HepG2 (cell line): ENCODE measurements around the gene CPM. TPM values are rescaled to one million over a fixed set of nuclear protein-coding genes. Genes with fewer than 3 reads are reported as not detected.

ENCODE experiments used
- CEBPG ChIP-seq: IDR thresholded peaks from 2 replicates; pipeline ENCODE4 v1.6.1; 2016
- EP300 ChIP-seq, 3 experiments: sonication (generic) in 1 of 3; formaldehyde crosslinking in 1 of 3; IDR thresholded peaks; 2 replicates each; pipeline versions ENCODE4 v1.5.1 to v1.6.1; 2011 to 2020; ENCODE audit warnings: low read depth in 2 of 3, low read length in 2 of 3, borderline replicate concordance in 1 of 3, improper control_type of control experiment in 1 of 3, mild to moderate bottlenecking in 1 of 3, missing genetic modification reagents in 1 of 3, moderate library complexity in 1 of 3
- MAFK ChIP-seq, 2 experiments: IDR thresholded peaks in 1 of 2; conservative IDR thresholded peaks in 1 of 2; 2 replicates each; pipeline ENCODE4 v1.6.1; 2011; ENCODE audit warnings: improper control_type of control experiment in 2 of 2, low read length in 2 of 2
- NCOA2 ChIP-seq: sonication (generic); formaldehyde crosslinking; IDR thresholded peaks from 2 replicates; pipeline ENCODE4 v1.8.0; 2022; ENCODE audit warnings: inconsistent platforms
- NFKB2 ChIP-seq: sonication (generic); formaldehyde crosslinking; IDR thresholded peaks from 2 replicates; pipeline ENCODE4 v1.4.0; 2020; ENCODE audit warnings: missing genetic modification reagents, borderline replicate concordance
- NONO ChIP-seq, 2 experiments: fragments of 450-650 bp in 1 of 2; sonication (generic) in 1 of 2; formaldehyde crosslinking in 1 of 2; IDR thresholded peaks in 1 of 2; conservative IDR thresholded peaks in 1 of 2; 2 replicates each; pipeline versions ENCODE4 v1.6.1 to v1.8.0; 2017 to 2022; ENCODE audit warnings: mild to moderate bottlenecking in 1 of 2, missing genetic modification reagents in 1 of 2, moderate library complexity in 1 of 2
- POLR2A ChIP-seq, 2 experiments: IDR thresholded peaks; 2 replicates each; pipeline ENCODE4 v1.6.1; 2011; ENCODE audit warnings: low read depth in 2 of 2, low read length in 2 of 2, mild to moderate bottlenecking in 1 of 2, moderate library complexity in 1 of 2; ENCODE audit not compliant: insufficient read depth in 1 of 2
- RFXANK ChIP-seq: IDR thresholded peaks from 2 replicates; pipeline ENCODE4 v1.6.1; 2016
- SIN3A ChIP-seq: IDR thresholded peaks from 2 replicates; pipeline ENCODE4 v1.6.1; 2011; ENCODE audit warnings: low read depth, mild to moderate bottlenecking, control low read depth, low read length, borderline replicate concordance
- SOX13 ChIP-seq, 3 experiments: fragments of 450-650 bp in 1 of 3; sonication (generic) in 1 of 3; formaldehyde crosslinking in 1 of 3; IDR thresholded peaks in 2 of 3; conservative IDR thresholded peaks in 1 of 3; 2 replicates each; pipeline versions ENCODE4 v1.5.0 to v1.6.1; 2016 to 2020; ENCODE audit warnings: antibody characterized with exemption in 1 of 3, mild to moderate bottlenecking in 1 of 3, missing compliant biosample characterization in 1 of 3, missing genetic modification reagents in 1 of 3, moderate library complexity in 1 of 3
- ZNF350 ChIP-seq: sonication (generic); formaldehyde crosslinking; IDR thresholded peaks from 2 replicates; pipeline ENCODE4 v1.4.0; 2020; ENCODE audit warnings: mild to moderate bottlenecking, low read depth, missing genetic modification reagents, borderline replicate concordance
- ZNF354B ChIP-seq: sonication (generic); formaldehyde crosslinking; IDR thresholded peaks from 2 replicates; pipeline ENCODE4 v1.8.0; 2022; ENCODE audit warnings: mild to moderate bottlenecking, missing genetic modification reagents
- ZNF781 ChIP-seq: sonication (generic); formaldehyde crosslinking; IDR thresholded peaks from 2 replicates; pipeline ENCODE4 v1.5.1; 2020; ENCODE audit warnings: borderline replicate concordance, mild to moderate bottlenecking, missing genetic modification reagents; ENCODE audit errors: not compliant biosample characterization
- ZNF878 ChIP-seq: sonication (generic); formaldehyde crosslinking; IDR thresholded peaks from 2 replicates; pipeline ENCODE4 v1.8.1; 2023; ENCODE audit warnings: mild to moderate bottlenecking, missing genetic modification reagents, moderate library complexity
- polyA plus RNA-seq, 8 experiments: library from polyadenylated mRNA; depleted of rRNA in 3 of 8; stranded (reverse) in 7 of 8; unstranded in 1 of 8; fragments of >200 nt; fragmentation: Illumina TruSeq in 4 of 8; extraction: Trizol in 4 of 8; gene quantifications; 2 replicates each; pipeline versions ENCODE4 v1.2.1 to v1.2.3, GENCODE V29; 2011 to 2016; ENCODE audit warnings: low read depth in 4 of 8, missing spikeins in 1 of 8, mixed read lengths in 1 of 8; ENCODE audit not compliant: insufficient read depth in 1 of 8
- total RNA-seq, 5 experiments: library from RNA; depleted of rRNA; stranded (reverse); fragments of >200 nt; fragmentation: Illumina TruSeq; extraction: Trizol; gene quantifications; 2 replicates each; pipeline ENCODE4 v1.2.3, GENCODE V29; 2016; ENCODE audit warnings: low read depth in 1 of 5
- TF ChIP-seq, protein P1 (sequence below): sonication (generic); formaldehyde crosslinking; IDR thresholded peaks from 2 replicates; pipeline ENCODE4 v1.8.1; 2023; ENCODE audit warnings: mild to moderate bottlenecking, missing genetic modification reagents
- TF ChIP-seq, protein P2 (sequence below): sonication (generic); formaldehyde crosslinking; IDR thresholded peaks from 2 replicates; pipeline ENCODE4 v1.8.0; 2022; ENCODE audit warnings: low read depth, missing genetic modification reagents
- TF ChIP-seq, protein P3 (sequence below): sonication (generic); formaldehyde crosslinking; IDR thresholded peaks from 2 replicates; pipeline ENCODE4 v1.4.0; 2020; ENCODE audit warnings: missing genetic modification reagents
- TF ChIP-seq, protein P4 (sequence below): sonication (generic); formaldehyde crosslinking; IDR thresholded peaks from 2 replicates; pipeline ENCODE4 v1.4.0; 2020; ENCODE audit warnings: missing genetic modification reagents, borderline replicate concordance
- TF ChIP-seq, protein P5 (sequence below): fragments of 450-650 bp; IDR thresholded peaks from 2 replicates; pipeline ENCODE4 v1.6.1; 2016

Gene CPM
- total and polyA plus RNA-seq, 2 of the 13 experiments (the other 11 are each of a cell fraction or from before 2014, with no cell fraction given), result not detected

DNA sequence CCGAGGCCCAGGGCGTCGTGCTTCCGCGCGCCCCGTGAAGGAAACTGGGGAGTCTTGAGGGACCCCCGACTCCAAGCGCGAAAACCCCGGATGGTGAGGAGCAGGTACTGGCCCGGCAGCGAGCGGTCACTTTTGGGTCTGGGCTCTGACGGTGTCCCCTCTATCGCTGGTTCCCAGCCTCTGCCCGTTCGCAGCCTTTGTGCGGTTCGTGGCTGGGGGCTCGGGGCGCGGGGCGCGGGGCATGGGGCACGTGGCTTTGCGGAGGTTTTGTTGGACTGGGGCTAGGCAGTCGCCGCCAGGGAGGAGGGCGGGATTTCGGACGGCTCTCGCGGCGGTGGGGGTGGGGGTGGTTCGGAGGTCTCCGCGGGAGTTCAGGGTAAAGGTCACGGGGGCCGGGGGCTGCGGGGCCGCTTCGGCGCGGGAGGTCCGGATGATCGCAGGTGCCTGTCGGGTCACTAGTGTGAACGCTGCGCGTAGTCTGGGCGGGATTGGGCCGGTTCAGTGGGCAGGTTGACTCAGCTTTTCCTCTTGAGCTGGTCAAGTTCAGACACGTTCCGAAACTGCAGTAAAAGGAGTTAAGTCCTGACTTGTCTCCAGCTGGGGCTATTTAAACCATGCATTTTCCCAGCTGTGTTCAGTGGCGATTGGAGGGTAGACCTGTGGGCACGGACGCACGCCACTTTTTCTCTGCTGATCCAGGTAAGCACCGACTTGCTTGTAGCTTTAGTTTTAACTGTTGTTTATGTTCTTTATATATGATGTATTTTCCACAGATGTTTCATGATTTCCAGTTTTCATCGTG lies 124.4 kb downstream of the CPM start (continued):
- TF ChIP-seq, protein P1, sequence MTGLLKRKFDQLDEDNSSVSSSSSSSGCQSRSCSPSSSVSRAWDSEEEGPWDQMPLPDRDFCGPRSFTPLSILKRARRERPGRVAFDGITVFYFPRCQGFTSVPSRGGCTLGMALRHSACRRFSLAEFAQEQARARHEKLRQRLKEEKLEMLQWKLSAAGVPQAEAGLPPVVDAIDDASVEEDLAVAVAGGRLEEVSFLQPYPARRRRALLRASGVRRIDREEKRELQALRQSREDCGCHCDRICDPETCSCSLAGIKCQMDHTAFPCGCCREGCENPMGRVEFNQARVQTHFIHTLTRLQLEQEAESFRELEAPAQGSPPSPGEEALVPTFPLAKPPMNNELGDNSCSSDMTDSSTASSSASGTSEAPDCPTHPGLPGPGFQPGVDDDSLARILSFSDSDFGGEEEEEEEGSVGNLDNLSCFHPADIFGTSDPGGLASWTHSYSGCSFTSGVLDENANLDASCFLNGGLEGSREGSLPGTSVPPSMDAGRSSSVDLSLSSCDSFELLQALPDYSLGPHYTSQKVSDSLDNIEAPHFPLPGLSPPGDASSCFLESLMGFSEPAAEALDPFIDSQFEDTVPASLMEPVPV (CRISPR knock-in tag), result no peak; the same call in 1 of the 2 replicates
- TF ChIP-seq, protein P2, sequence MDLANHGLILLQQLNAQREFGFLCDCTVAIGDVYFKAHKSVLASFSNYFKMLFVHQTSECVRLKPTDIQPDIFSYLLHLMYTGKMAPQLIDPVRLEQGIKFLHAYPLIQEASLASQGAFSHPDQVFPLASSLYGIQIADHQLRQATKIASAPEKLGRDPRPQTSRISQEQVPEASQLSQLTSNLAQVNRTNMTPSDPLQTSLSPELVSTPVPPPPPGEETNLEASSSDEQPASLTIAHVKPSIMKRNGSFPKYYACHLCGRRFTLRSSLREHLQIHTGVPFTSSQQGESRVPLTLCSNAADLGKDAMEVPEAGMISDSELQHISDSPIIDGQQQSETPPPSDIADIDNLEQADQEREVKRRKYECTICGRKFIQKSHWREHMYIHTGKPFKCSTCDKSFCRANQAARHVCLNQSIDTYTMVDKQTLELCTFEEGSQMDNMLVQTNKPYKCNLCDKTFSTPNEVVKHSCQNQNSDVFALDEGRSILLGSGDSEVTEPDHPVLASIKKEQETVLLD (CRISPR knock-in tag), result peak; percentile 83
- TF ChIP-seq NFKB2 (CRISPR knock-in tag) (0 out of 2 replicates have a peak, but pooled peaks have one; percentile 38), MAFK (conservative IDR thresholded peaks at IDR 0.05 in 1 of 2, IDR thresholded peaks at IDR 0.05 in 1 of 2; ENCODE audit: low read length in 2 of 2) (peak; percentile 43 to 77; a peak in 3 of 4 replicates), ZNF781 (CRISPR knock-in tag) (peak; percentile 35), SOX13 (IDR thresholded peaks at IDR 0.05) (no peak), SOX13 (CRISPR knock-in tag; conservative IDR thresholded peaks at IDR 0.05 in 1 of 2, IDR thresholded peaks at IDR 0.05 in 1 of 2) (peak in 1 of 2 experiments; percentile 65; a peak in 1 of 4 replicates), SIN3A (peak; percentile 92), ZNF350 (CRISPR knock-in tag) (0 out of 2 replicates have a peak, but pooled peaks have one; percentile 9), CEBPG (CRISPR knock-in tag) (0 out of 2 replicates have a peak, but pooled peaks have one; percentile 14), NONO (IDR thresholded peaks at IDR 0.05) (no peak), NONO (CRISPR knock-in tag; conservative IDR thresholded peaks at IDR 0.05) (0 out of 2 replicates have a peak, but pooled peaks have one; percentile 28), POLR2A (IDR thresholded peaks at IDR 0.05; ENCODE audit: insufficient read depth in 1 of 2, low read depth in 2 of 2, low read length in 2 of 2) (peak; percentile 94 to 99), NCOA2 (CRISPR knock-in tag) (peak; percentile 54), ZNF354B (CRISPR knock-in tag) (0 out of 2 replicates have a peak, but pooled peaks have one; percentile 61), RFXANK (CRISPR knock-in tag) (0 out of 2 replicates have a peak, but pooled peaks have one; percentile 69), ZNF878 (CRISPR knock-in tag) (peak; percentile 63), EP300 (IDR thresholded peaks at IDR 0.05; ENCODE audit: low read depth in 2 of 2, low read length in 2 of 2) (peak; percentile 12 to 71; a peak in 2 of 4 replicates), EP300 (CRISPR knock-in tag; IDR thresholded peaks at IDR 0.05; ENCODE audit: borderline replicate concordance) (peak; percentile 39; the same call in 1 of the 2 replicates)
- TF ChIP-seq, protein P3, sequence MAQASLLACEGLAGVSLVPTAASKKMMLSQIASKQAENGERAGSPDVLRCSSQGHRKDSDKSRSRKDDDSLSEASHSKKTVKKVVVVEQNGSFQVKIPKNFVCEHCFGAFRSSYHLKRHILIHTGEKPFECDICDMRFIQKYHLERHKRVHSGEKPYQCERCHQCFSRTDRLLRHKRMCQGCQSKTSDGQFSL (CRISPR knock-in tag), result peak; percentile 57; the same call in 1 of the 2 replicates
- TF ChIP-seq, protein P4, sequence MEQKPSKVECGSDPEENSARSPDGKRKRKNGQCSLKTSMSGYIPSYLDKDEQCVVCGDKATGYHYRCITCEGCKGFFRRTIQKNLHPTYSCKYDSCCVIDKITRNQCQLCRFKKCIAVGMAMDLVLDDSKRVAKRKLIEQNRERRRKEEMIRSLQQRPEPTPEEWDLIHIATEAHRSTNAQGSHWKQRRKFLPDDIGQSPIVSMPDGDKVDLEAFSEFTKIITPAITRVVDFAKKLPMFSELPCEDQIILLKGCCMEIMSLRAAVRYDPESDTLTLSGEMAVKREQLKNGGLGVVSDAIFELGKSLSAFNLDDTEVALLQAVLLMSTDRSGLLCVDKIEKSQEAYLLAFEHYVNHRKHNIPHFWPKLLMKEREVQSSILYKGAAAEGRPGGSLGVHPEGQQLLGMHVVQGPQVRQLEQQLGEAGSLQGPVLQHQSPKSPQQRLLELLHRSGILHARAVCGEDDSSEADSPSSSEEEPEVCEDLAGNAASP (CRISPR knock-in tag), result peak; percentile 87
- TF ChIP-seq, protein P5, sequence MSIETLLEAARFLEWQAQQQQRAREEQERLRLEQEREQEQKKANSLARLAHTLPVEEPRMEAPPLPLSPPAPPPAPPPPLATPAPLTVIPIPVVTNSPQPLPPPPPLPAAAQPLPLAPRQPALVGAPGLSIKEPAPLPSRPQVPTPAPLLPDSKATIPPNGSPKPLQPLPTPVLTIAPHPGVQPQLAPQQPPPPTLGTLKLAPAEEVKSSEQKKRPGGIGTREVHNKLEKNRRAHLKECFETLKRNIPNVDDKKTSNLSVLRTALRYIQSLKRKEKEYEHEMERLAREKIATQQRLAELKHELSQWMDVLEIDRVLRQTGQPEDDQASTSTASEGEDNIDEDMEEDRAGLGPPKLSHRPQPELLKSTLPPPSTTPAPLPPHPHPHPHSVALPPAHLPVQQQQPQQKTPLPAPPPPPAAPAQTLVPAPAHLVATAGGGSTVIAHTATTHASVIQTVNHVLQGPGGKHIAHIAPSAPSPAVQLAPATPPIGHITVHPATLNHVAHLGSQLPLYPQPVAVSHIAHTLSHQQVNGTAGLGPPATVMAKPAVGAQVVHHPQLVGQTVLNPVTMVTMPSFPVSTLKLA, result 0 out of 2 replicates have a peak, but pooled peaks have one; percentile 18
